WTC11 (cell line): ENCODE data around the gene SLC9A2. TPM values are rescaled to one million over a fixed set of nuclear protein-coding genes. Genes with fewer than 3 reads are reported as not detected.

Source experiments
- ATAC-seq: fragments of 200-7000 bp; cut with Tn5 transposase; 2 replicates; pipeline ENCODE4 v1.10.0; 2021; ENCODE audit warnings: mild to moderate bottlenecking, moderate library complexity
- CTCF ChIA-PET: fragments of 300-600 bp; sonication (Branson Sonifier 250); formaldehyde crosslinking; loops from one replicate; lab custom pipeline; 2021; ENCODE audit warnings: antibody characterized with exemption; lab: Charles Lee
- POLR2A ChIA-PET: fragments of 350-600 bp; sonication (Branson Sonifier 250); formaldehyde crosslinking; loops from one replicate; lab custom pipeline; 2021; ENCODE audit warnings: antibody characterized with exemption; lab: Charles Lee
- DNase-seq: peaks from one replicate; pipeline ENCODE4 v3.0.0; 2021; ENCODE audit warnings: low spot score
- H3K27ac Mint-ChIP-seq: 2 replicates; pipeline ENCODE4 v1.8.0; 2021; ENCODE audit warnings: mixed read lengths
- H3K27me3 Mint-ChIP-seq: 2 replicates; pipeline ENCODE4 v1.8.0; 2021; ENCODE audit warnings: low read depth, mild to moderate bottlenecking, moderate library complexity, mixed read lengths
- H3K36me3 Mint-ChIP-seq: 2 replicates; pipeline ENCODE4 v1.8.0; 2021; ENCODE audit warnings: mixed read lengths
- H3K4me1 Mint-ChIP-seq: 2 replicates; pipeline ENCODE4 v1.8.0; 2022; ENCODE audit warnings: mixed read lengths
- H3K4me3 Mint-ChIP-seq: 2 replicates; pipeline ENCODE4 v1.8.0; 2021; ENCODE audit warnings: mild to moderate bottlenecking, moderate library complexity, mixed read lengths
- H3K9me3 Mint-ChIP-seq: 2 replicates; pipeline ENCODE4 v1.8.0; 2021; ENCODE audit warnings: mixed read lengths
- ESRRA ChIP-seq: sonication (generic); formaldehyde crosslinking; IDR thresholded peaks from 2 replicates; pipeline ENCODE4 v1.8.1; 2022; ENCODE audit warnings: mild to moderate bottlenecking, missing genetic modification reagents, borderline replicate concordance
- GTF2I ChIP-seq: fragments of 250-450 bp; sonication (Bioruptor Pico); conservative IDR thresholded peaks from 2 replicates; pipeline ENCODE4 v1.4.0; 2021; ENCODE audit warnings: mild to moderate bottlenecking
- JUN ChIP-seq: sonication (generic); formaldehyde crosslinking; IDR thresholded peaks from 2 replicates; pipeline ENCODE4 v1.8.0; 2023; ENCODE audit warnings: mild to moderate bottlenecking, missing genetic modification reagents
- NR2C2 ChIP-seq: sonication (generic); formaldehyde crosslinking; IDR thresholded peaks from 2 replicates; pipeline ENCODE4 v1.8.0; 2022; ENCODE audit warnings: mild to moderate bottlenecking, missing genetic modification reagents
- OVOL2 ChIP-seq: fragments of 250-450 bp; sonication (Bioruptor Pico); IDR thresholded peaks from 2 replicates; pipeline ENCODE4 v1.9.0; 2021; ENCODE audit warnings: mild to moderate bottlenecking, borderline replicate concordance
- TP53 ChIP-seq: sonication (generic); formaldehyde crosslinking; IDR thresholded peaks from 2 replicates; pipeline ENCODE4 v1.8.1; 2023; ENCODE audit warnings: mild to moderate bottlenecking, missing genetic modification reagents
- ZNF138 ChIP-seq: sonication (generic); formaldehyde crosslinking; conservative IDR thresholded peaks from 2 replicates; pipeline ENCODE4 v1.8.1; 2022; ENCODE audit warnings: mild to moderate bottlenecking, moderate library complexity, missing genetic modification reagents
- ZNF317 ChIP-seq: sonication (generic); formaldehyde crosslinking; IDR thresholded peaks from 2 replicates; pipeline ENCODE4 v1.8.1; 2023; ENCODE audit warnings: low read depth, mild to moderate bottlenecking, moderate library complexity, missing genetic modification reagents, borderline replicate concordance
- ZNF396 ChIP-seq: fragments of 250-450 bp; sonication (Bioruptor Pico); IDR thresholded peaks from 2 replicates; pipeline ENCODE4 v1.8.0; 2021; ENCODE audit warnings: mild to moderate bottlenecking, moderate library complexity, borderline replicate concordance
- ZNF416 ChIP-seq: fragments of 250-450 bp; sonication (Bioruptor Pico); IDR thresholded peaks from 2 replicates; pipeline ENCODE4 v1.9.0; 2021; ENCODE audit warnings: mild to moderate bottlenecking, inconsistent platforms
- total RNA-seq: library from RNA; stranded (reverse); gene quantifications from 3 replicates; pipeline ENCODE4 v1.2.3, GENCODE V29; 2021
- TF ChIP-seq, protein P1 (sequence below): fragments of 250-450 bp; sonication (Bioruptor Pico); IDR thresholded peaks from 2 replicates; pipeline ENCODE4 v2.1.2; 2022; ENCODE audit warnings: mild to moderate bottlenecking, moderate library complexity
- TF ChIP-seq, protein P2 (sequence below): sonication (generic); formaldehyde crosslinking; IDR thresholded peaks from 2 replicates; pipeline ENCODE4 v1.8.1; 2023; ENCODE audit warnings: mild to moderate bottlenecking, missing genetic modification reagents
- TF ChIP-seq, protein P3 (sequence below): sonication (generic); formaldehyde crosslinking; IDR thresholded peaks from 2 replicates; pipeline ENCODE4 v1.8.0; 2022; ENCODE audit warnings: missing genetic modification reagents
- TF ChIP-seq, protein P4 (sequence below): fragments of 200-600 bp; IDR thresholded peaks from 2 replicates; pipeline ENCODE4 v1.8.0; 2022; ENCODE audit warnings: antibody characterized with exemption
- TF ChIP-seq, protein P5 (sequence below): sonication (generic); formaldehyde crosslinking; conservative IDR thresholded peaks from 2 replicates; pipeline ENCODE4 v1.8.1; 2022; ENCODE audit warnings: mild to moderate bottlenecking, missing genetic modification reagents
- TF ChIP-seq, protein P6 (sequence below): sonication (generic); formaldehyde crosslinking; IDR thresholded peaks from 2 replicates; pipeline ENCODE4 v1.8.0; 2022; ENCODE audit warnings: mild to moderate bottlenecking, missing genetic modification reagents
- TF ChIP-seq, protein P7 (sequence below): sonication (generic); formaldehyde crosslinking; IDR thresholded peaks from 2 replicates; pipeline ENCODE4 v1.8.1; 2022; ENCODE audit warnings: mild to moderate bottlenecking, missing genetic modification reagents, moderate library complexity, borderline replicate concordance

SLC9A2 gene
- total RNA-seq, 1 experiment from 2014 or later, result 0.07 TPM

DNA sequence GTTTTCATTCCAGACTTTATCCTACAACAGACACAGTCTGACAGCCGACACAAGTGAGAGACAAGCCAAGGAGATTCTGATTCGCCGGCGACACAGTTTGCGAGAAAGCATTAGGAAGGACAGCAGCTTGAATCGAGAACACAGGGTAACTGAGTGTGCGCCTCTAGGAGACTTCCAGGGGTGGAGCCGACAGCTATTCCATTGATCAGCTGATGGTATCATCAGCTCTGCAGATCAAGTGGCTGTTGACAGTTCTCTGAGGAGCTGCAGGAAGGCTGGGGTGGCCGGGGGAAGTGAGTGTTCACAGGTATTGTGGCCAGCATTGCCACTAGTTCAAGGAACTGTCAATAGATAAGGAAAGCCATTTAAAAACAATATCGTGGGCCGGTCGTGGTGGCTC, 85.2 kb downstream of the SLC9A2 start:
- H3K4me1 Mint-ChIP-seq, result peaks cover 15% of the 10 kb centered on the region
- TF ChIP-seq, protein P1, sequence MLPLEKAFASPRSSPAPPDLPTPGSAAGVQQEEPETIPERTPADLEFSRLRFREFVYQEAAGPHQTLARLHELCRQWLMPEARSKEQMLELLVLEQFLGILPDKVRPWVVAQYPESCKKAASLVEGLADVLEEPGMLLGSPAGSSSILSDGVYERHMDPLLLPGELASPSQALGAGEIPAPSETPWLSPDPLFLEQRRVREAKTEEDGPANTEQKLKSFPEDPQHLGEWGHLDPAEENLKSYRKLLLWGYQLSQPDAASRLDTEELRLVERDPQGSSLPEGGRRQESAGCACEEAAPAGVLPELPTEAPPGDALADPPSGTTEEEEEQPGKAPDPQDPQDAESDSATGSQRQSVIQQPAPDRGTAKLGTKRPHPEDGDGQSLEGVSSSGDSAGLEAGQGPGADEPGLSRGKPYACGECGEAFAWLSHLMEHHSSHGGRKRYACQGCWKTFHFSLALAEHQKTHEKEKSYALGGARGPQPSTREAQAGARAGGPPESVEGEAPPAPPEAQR (CRISPR knock-in tag), result no peak
- no peak for TF ChIP-seq GTF2I
- no peak for TF ChIP-seq ZNF416 (CRISPR knock-in tag)
- TF ChIP-seq, protein P2, sequence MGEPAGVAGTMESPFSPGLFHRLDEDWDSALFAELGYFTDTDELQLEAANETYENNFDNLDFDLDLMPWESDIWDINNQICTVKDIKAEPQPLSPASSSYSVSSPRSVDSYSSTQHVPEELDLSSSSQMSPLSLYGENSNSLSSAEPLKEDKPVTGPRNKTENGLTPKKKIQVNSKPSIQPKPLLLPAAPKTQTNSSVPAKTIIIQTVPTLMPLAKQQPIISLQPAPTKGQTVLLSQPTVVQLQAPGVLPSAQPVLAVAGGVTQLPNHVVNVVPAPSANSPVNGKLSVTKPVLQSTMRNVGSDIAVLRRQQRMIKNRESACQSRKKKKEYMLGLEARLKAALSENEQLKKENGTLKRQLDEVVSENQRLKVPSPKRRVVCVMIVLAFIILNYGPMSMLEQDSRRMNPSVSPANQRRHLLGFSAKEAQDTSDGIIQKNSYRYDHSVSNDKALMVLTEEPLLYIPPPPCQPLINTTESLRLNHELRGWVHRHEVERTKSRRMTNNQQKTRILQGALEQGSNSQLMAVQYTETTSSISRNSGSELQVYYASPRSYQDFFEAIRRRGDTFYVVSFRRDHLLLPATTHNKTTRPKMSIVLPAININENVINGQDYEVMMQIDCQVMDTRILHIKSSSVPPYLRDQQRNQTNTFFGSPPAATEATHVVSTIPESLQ (CRISPR knock-in tag), result no peak
- TF ChIP-seq, protein P3, sequence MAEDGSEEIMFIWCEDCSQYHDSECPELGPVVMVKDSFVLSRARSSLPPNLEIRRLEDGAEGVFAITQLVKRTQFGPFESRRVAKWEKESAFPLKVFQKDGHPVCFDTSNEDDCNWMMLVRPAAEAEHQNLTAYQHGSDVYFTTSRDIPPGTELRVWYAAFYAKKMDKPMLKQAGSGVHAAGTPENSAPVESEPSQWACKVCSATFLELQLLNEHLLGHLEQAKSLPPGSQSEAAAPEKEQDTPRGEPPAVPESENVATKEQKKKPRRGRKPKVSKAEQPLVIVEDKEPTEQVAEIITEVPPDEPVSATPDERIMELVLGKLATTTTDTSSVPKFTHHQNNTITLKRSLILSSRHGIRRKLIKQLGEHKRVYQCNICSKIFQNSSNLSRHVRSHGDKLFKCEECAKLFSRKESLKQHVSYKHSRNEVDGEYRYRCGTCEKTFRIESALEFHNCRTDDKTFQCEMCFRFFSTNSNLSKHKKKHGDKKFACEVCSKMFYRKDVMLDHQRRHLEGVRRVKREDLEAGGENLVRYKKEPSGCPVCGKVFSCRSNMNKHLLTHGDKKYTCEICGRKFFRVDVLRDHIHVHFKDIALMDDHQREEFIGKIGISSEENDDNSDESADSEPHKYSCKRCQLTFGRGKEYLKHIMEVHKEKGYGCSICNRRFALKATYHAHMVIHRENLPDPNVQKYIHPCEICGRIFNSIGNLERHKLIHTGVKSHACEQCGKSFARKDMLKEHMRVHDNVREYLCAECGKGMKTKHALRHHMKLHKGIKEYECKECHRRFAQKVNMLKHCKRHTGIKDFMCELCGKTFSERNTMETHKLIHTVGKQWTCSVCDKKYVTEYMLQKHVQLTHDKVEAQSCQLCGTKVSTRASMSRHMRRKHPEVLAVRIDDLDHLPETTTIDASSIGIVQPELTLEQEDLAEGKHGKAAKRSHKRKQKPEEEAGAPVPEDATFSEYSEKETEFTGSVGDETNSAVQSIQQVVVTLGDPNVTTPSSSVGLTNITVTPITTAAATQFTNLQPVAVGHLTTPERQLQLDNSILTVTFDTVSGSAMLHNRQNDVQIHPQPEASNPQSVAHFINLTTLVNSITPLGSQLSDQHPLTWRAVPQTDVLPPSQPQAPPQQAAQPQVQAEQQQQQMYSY (CRISPR knock-in tag), result no peak
- TF ChIP-seq, protein P4, sequence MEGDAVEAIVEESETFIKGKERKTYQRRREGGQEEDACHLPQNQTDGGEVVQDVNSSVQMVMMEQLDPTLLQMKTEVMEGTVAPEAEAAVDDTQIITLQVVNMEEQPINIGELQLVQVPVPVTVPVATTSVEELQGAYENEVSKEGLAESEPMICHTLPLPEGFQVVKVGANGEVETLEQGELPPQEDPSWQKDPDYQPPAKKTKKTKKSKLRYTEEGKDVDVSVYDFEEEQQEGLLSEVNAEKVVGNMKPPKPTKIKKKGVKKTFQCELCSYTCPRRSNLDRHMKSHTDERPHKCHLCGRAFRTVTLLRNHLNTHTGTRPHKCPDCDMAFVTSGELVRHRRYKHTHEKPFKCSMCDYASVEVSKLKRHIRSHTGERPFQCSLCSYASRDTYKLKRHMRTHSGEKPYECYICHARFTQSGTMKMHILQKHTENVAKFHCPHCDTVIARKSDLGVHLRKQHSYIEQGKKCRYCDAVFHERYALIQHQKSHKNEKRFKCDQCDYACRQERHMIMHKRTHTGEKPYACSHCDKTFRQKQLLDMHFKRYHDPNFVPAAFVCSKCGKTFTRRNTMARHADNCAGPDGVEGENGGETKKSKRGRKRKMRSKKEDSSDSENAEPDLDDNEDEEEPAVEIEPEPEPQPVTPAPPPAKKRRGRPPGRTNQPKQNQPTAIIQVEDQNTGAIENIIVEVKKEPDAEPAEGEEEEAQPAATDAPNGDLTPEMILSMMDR, result no peak
- TF ChIP-seq, all 79 proteins: peak for 0
- CTCF ChIA-PET, result interaction anchor here (1.0 to 1.8 kb wide), 3 partner anchors 49 to 232 kb away, joined by 3 to 11 read pairs (median 7); partner anchors contain the start of gene SLC9A4
- Mint-ChIP-seq H3K36me3 (no peaks in the 10 kb centered on the region), H3K4me3 (no peak overlapping the region), H3K27me3 (no peaks in the 10 kb centered on the region), H3K27ac (no peak overlapping the region), H3K9me3 (no peaks in the 10 kb centered on the region)
- DNase-seq (no peak), ATAC-seq (peak; percentile 50; the same call in 1 of the 2 replicates)
- POLR2A ChIA-PET, result no interaction called here

DNA sequence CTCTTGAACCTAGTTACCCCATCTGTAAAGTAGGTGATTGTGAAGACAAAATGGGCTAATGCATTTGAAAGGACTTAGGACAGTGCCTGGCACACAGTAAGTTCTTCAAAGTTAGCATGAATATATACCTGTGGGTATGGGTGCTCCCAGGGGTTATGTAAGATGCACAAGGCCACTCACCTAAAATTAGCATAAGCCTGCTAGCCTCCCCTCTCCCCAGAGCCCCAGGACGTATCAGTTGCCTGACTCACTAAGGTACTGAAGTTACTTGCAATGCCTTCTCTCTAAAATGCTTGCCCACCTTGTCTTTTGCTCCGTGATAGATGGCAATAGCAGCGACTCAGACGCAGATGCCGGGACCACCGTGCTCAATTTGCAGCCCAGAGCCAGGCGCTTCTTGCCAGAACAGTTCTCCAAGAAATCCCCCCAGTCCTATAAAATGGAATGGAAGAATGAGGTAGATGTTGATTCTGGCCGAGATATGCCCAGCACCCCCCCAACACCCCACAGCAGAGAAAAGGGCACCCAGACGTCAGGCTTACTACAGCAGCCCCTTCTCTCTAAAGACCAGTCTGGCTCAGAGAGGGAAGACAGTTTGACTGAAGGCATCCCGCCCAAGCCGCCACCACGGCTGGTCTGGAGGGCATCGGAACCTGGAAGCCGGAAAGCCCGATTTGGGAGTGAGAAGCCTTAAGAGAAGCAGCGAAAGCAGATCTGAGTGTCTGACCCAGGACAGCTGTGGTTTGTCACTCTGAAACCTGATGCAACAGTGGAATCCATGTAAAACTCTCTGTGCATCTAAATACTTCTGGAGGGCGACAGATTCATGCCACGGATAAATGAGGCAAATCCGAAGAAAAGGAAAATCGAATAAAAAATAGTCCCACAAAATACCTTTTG, 88.7 kb downstream of the SLC9A2 start:
- peak; percentile 62 for ATAC-seq
- Mint-ChIP-seq H3K4me1 (peaks cover 15% of the 10 kb centered on the region), H3K36me3 (no peaks in the 10 kb centered on the region), H3K4me3 (no peak overlapping the region), H3K9me3 (no peaks in the 10 kb centered on the region), H3K27ac (no peak overlapping the region), H3K27me3 (no peaks in the 10 kb centered on the region)
- ChIA-PET CTCF (interaction anchor here (1.0 kb wide), 1 partner anchor 92 kb away, joined by 4 read pairs; no protein-coding TSS in a partner anchor), POLR2A (no interaction called here)
- DNase-seq, result no peak
- TF ChIP-seq, protein P5, sequence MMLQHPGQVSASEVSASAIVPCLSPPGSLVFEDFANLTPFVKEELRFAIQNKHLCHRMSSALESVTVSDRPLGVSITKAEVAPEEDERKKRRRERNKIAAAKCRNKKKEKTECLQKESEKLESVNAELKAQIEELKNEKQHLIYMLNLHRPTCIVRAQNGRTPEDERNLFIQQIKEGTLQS, result no peak
- no peak for TF ChIP-seq NR2C2 (CRISPR knock-in tag)
- TF ChIP-seq ZNF396 (CRISPR knock-in tag), result no peak
- no peak for TF ChIP-seq ZNF138 (CRISPR knock-in tag)
- TF ChIP-seq, protein P6, sequence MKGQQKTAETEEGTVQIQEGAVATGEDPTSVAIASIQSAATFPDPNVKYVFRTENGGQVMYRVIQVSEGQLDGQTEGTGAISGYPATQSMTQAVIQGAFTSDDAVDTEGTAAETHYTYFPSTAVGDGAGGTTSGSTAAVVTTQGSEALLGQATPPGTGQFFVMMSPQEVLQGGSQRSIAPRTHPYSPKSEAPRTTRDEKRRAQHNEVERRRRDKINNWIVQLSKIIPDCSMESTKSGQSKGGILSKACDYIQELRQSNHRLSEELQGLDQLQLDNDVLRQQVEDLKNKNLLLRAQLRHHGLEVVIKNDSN, result no peak
- TF ChIP-seq OVOL2 (CRISPR knock-in tag), result no peak
- no peak for TF ChIP-seq TP53
- TF ChIP-seq JUN, result no peak
- TF ChIP-seq ESRRA, result no peak
- TF ChIP-seq, protein P7, sequence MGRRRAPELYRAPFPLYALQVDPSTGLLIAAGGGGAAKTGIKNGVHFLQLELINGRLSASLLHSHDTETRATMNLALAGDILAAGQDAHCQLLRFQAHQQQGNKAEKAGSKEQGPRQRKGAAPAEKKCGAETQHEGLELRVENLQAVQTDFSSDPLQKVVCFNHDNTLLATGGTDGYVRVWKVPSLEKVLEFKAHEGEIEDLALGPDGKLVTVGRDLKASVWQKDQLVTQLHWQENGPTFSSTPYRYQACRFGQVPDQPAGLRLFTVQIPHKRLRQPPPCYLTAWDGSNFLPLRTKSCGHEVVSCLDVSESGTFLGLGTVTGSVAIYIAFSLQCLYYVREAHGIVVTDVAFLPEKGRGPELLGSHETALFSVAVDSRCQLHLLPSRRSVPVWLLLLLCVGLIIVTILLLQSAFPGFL (CRISPR knock-in tag), result no peak
- no peak for TF ChIP-seq ZNF317 (CRISPR knock-in tag)
